Measurements from ENCODE around the gene IFI27L1. TPM values are rescaled to one million over a fixed set of nuclear protein-coding genes. Genes with fewer than 3 reads are reported as not detected.

Gene IFI27L1
- total RNA-seq, 2 donors from 2014 or later, result 15.8 to 27.4 TPM

DNA sequence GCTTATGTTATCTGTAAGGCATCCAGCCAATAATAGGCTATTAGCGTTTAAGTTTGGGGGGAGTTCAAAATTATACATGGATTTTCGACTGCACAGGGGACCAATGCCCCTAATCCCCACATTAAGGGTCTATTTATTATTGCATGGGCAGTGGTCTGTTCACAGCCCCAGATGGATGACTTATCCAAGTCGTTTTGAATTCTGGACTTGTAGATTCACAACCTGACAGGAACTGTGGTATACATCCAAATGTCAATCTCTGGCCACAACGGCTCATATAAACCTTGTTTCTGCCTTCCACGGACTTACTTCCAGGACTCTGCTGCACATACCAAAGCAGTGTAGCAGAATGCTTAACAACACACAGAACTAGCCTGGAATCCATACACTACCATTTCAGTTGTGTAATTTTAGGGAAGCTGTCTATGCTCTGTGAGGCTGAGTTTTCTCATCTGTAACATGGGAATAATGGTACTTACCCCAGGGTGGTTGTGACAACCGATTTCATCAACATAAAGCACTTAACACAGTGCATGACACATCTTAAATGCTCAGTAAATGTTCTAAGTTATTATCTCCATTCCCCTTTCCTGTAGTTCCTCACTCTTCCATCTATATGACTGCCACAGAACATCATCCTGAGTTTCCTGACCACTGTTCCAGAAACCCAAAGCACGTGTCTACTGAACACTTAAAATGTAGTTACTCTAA lies 3.8 kb upstream of the IFI27L1 start:
- no peak for DNase-seq
- intact Hi-C loops (cut with DNase I), result no loop called here
- Histone ChIP-seq H3K9me3 (no peaks in the 10 kb centered on the region), H3K27ac (no peak overlapping the region), H3K4me3 (no peak overlapping the region), H3K9ac (ENCODE audit: low read depth in 2 of 2, low read length in 2 of 2) (no peak overlapping the region), H3K36me3 (no peaks in the 10 kb centered on the region), H3K27me3 (no peaks in the 10 kb centered on the region), H3K4me1 (peaks cover 15% of the 10 kb centered on the region)
- TF ChIP-seq, protein P1, sequence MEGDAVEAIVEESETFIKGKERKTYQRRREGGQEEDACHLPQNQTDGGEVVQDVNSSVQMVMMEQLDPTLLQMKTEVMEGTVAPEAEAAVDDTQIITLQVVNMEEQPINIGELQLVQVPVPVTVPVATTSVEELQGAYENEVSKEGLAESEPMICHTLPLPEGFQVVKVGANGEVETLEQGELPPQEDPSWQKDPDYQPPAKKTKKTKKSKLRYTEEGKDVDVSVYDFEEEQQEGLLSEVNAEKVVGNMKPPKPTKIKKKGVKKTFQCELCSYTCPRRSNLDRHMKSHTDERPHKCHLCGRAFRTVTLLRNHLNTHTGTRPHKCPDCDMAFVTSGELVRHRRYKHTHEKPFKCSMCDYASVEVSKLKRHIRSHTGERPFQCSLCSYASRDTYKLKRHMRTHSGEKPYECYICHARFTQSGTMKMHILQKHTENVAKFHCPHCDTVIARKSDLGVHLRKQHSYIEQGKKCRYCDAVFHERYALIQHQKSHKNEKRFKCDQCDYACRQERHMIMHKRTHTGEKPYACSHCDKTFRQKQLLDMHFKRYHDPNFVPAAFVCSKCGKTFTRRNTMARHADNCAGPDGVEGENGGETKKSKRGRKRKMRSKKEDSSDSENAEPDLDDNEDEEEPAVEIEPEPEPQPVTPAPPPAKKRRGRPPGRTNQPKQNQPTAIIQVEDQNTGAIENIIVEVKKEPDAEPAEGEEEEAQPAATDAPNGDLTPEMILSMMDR (IDR thresholded peaks at IDR 0.05), result no peak

DNA sequence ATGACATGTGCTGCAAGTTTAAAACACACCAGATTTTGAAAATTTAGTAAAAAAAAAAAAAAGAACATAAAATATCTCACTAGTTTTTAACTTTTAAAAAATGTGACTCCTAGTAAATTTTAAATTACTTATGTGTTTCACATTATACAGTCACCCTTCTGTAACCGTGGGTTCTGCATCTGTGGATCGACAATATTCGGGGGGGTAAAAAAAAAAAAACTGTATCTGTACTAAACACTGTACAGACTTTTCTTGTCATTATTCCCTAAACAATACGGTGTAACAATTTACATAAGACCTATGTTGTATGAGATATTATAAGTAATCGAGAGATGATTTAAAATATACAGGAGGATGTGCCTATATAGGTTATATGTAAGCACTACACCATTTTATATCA lies 3.3 kb upstream of the IFI27L1 start:
- Histone ChIP-seq H3K9me3 (no peaks in the 10 kb centered on the region), H3K4me3 (no peak overlapping the region), H3K27me3 (no peaks in the 10 kb centered on the region), H3K4me1 (peaks cover 20% of the 10 kb centered on the region), H3K9ac (ENCODE audit: low read depth in 2 of 2, low read length in 2 of 2) (no peak overlapping the region), H3K36me3 (no peaks in the 10 kb centered on the region), H3K27ac (no peak overlapping the region)
- intact Hi-C loops (cut with DNase I), result no loop called here
- DNase-seq, result no peak
- TF ChIP-seq, protein P1 (IDR thresholded peaks at IDR 0.05), result no peak

DNA sequence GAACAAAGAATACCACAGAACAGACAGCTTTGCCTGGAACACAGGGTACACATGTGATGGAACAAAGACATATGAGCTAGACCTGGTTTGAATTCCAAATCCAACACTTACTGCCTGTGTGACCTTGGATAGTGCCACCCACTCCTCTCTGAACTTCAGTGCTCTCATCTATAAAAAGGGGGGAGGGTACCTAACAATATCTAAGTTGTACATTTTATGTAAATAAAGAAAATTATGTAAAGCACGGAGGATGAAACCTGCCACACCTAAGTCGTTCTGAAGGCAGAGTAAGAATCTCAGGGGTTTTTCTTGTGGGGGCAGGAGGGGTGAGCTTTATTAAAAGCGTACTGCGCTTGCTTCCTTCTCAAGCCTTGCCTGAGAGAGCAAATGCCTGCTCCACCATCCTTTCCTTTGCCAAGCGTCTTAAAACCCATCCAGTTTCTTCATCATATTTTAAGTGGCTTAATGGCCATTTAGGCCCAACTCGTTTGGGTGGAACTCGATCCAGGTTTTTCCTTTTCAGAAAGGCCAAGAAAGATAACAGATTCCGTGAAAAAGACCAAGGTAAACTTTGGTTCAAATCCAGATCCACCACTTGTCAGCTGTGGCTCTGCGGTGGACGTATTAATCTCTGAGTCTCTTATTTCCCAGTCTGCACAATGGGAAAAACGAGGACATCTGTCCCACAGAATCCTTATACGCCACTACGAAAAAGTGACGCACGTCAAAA lies 1.1 kb upstream of the IFI27L1 start:
- H3K4me1 ChIP-seq, result peaks cover 20% of the 10 kb centered on the region
- intact Hi-C loops (cut with DNase I), result no loop called here

DNA sequence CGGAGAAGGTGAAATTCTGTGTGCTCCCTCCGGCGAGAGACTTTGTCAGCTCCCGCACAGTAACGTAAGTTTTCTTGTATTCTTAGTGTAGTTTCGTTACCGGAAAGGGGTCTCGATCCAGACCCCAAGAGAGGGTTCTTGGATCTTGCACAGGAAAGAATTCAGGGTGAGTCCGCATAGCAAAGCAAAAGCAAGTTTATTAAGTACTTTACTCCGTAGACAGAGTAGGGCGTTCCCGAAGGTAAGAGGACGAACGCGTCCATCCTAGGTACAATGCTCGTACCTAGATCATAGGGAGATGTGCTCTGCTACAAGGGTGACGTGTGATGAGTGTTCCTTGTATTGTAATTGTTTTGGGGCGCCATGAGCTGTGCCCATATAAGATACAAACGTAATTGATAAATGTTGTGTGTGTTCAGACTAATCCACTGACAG lies 293 bp downstream of the IFI27L1 start:
- intact Hi-C loops (cut with DNase I), result no loop called here
- TF ChIP-seq, protein P1 (IDR thresholded peaks at IDR 0.05), result no peak

More for the DNA sequence above, 1.1 kb upstream of the IFI27L1 start:
- H3K4me3 ChIP-seq, result peak overlapping the region; percentile 99
- no peaks in the 10 kb centered on the region for H3K27me3 ChIP-seq
- peak overlapping the region; percentile 80 to 94 for H3K9ac ChIP-seq (ENCODE audit: low read depth in 2 of 2, low read length in 2 of 2)
- DNase-seq, result no peak
- TF ChIP-seq, protein P1 (IDR thresholded peaks at IDR 0.05), result no peak
- H3K27ac ChIP-seq, result peak overlapping the region; percentile 90
- H3K9me3 ChIP-seq, result no peaks in the 10 kb centered on the region
- no peaks in the 10 kb centered on the region for H3K36me3 ChIP-seq

DNA sequence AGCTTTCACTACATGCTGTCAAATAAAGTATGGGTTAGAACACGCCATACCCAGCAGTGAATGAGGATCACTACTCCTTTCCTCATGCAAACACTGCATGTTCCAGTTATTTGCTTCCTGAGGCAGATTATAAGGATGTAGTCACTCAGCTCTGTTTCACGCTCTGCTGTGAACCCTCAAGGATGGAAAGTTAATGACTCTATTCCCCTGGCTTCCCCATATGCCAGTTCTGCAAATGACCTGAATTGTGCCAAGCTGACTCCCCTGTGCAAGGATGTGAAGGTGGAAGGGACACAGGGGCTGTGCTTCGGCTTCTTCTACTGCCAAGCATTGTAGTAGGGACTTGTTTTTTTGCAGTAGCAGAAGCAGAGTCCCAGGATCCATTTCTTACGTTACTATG lies 6.8 kb downstream of the IFI27L1 start:
- Histone ChIP-seq H3K36me3 (no peaks in the 10 kb centered on the region), H3K27ac (no peak overlapping the region), H3K9me3 (no peaks in the 10 kb centered on the region), H3K4me3 (no peak overlapping the region), H3K9ac (ENCODE audit: low read depth in 2 of 2, low read length in 2 of 2) (no peak overlapping the region), H3K27me3 (no peaks in the 10 kb centered on the region), H3K4me1 (no peaks in the 10 kb centered on the region)
- intact Hi-C loops (cut with DNase I), result no loop called here
- TF ChIP-seq, protein P1 (IDR thresholded peaks at IDR 0.05), result no peak
- no peak for DNase-seq

More for the DNA sequence above, 293 bp downstream of the IFI27L1 start:
- peak overlapping the region; percentile 99 for H3K4me3 ChIP-seq
- H3K36me3 ChIP-seq, result no peaks in the 10 kb centered on the region
- no peak for DNase-seq
- peak overlapping the region; percentile 90 for H3K27ac ChIP-seq
- no peaks in the 10 kb centered on the region for H3K27me3 ChIP-seq
- H3K9me3 ChIP-seq, result no peaks in the 10 kb centered on the region
- peak overlapping the region; percentile 55 to 94 for H3K9ac ChIP-seq (ENCODE audit: low read depth in 2 of 2, low read length in 2 of 2)
- H3K4me1 ChIP-seq, result peaks cover 20% of the 10 kb centered on the region
